ENCODE results near the gene TLR10.

GRCh38 chr4:38764277-38764676 is 18.5 kb downstream of the TLR10 start:
- no peak for TF ChIP-seq POLR2A (IDR thresholded peaks at IDR 0.05)
- no peak for TF ChIP-seq CTCF (IDR thresholded peaks at IDR 0.05)

Data from vagina (tissue), 2 donors.